ENCODE data around the gene TAX1BP3. TPM values are rescaled to one million over a fixed set of nuclear protein-coding genes. Genes with fewer than 3 reads are reported as not detected.

TAX1BP3 gene
- total RNA-seq, 1 experiment from 2014 or later, result 76.3 TPM

DNA sequence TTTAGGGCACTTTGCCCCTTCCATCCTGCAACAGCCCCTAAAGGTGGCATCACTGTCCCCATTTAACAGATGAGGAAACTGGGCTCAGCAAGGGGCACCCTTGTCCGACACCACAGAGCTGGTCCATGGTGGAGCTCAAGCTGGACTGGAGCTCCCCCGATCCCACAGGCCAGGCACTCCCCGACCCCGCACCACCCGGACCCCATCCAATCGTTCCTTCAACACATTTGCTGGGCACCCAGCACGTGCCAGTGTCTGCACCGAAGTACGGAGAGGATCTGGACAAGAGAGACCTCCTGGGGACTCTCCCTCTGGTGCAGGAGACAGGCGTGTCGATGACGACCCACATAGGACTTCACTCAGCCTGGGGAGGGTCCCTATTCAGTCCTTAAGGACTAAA is 13.7 kb upstream of the TAX1BP3 start:
- Histone ChIP-seq H2BK15ac (ENCODE audit: low read depth, low read length) (no peak overlapping the region), H3K4me1 (ENCODE audit: insufficient read depth, low read length) (no peaks in the 10 kb centered on the region), H3K14ac (ENCODE audit: insufficient read depth, low read length) (no peak overlapping the region), H3K18ac (ENCODE audit: insufficient read length, low read depth, low read length) (no peak overlapping the region), H3K23me2 (ENCODE audit: insufficient read length, low read depth, low read length, poor library complexity, severe bottlenecking) (no peaks in the 10 kb centered on the region), H2BK12ac (ENCODE audit: insufficient read length, low read depth, low read length) (no peak overlapping the region), H2AFZ (ENCODE audit: low read length) (no peak overlapping the region), H3K27ac (ENCODE audit: insufficient read length, low read depth, low read length) (no peak overlapping the region), H3K23ac (ENCODE audit: insufficient read length, low read depth, low read length) (no peak overlapping the region), H2BK120ac (ENCODE audit: low read depth, low read length, poor library complexity, severe bottlenecking) (no peak overlapping the region), H4K20me1 (ENCODE audit: control insufficient read depth, insufficient read depth, insufficient read length) (no peaks in the 10 kb centered on the region), H4K91ac (ENCODE audit: insufficient read length, low read depth, low read length) (no peak overlapping the region), H3K9me3 (ENCODE audit: control insufficient read depth, low read depth, low read length) (no peaks in the 10 kb centered on the region), H3K27me3 (ENCODE audit: insufficient read depth, low read length) (no peaks in the 10 kb centered on the region), H2BK20ac (ENCODE audit: low read depth, low read length, poor library complexity, severe bottlenecking) (no peak overlapping the region), H4K5ac (ENCODE audit: insufficient read length, low read depth, low read length) (no peak overlapping the region), H3K56ac (ENCODE audit: insufficient read length, low read depth, low read length) (no peak overlapping the region), H3K4ac (ENCODE audit: low read depth, low read length) (no peak overlapping the region), H3K9ac (ENCODE audit: extremely low read depth, insufficient read length, low read length) (no peak overlapping the region), H2AK5ac (ENCODE audit: insufficient read length, low read length) (no peak overlapping the region), H3K4me2 (ENCODE audit: insufficient read depth, insufficient read length, low read length) (no peak overlapping the region), H2BK5ac (ENCODE audit: insufficient read length, low read length) (no peak overlapping the region), H4K8ac (replicated peaks; ENCODE audit: insufficient read length, low read depth, low read length) (no peak overlapping the region), H3K79me2 (ENCODE audit: insufficient read depth, low read length) (no peaks in the 10 kb centered on the region), H3K79me1 (ENCODE audit: insufficient read depth, low read depth, low read length, poor library complexity, severe bottlenecking) (no peaks in the 10 kb centered on the region), H3T11ph (ENCODE audit: low read length) (no peak overlapping the region)
- DNase-seq, result peak; percentile 28
- no peak overlapping the region for H3K4me3 Mint-ChIP-seq
- WGBS (ENCODE audit: extremely low coverage, insufficient read length, low lambda C conversion rate), result no CpG with 5 or more reads among the region's 12 CpGs
- H3K9me3 Mint-ChIP-seq, result no peaks in the 10 kb centered on the region
- H3K4me1 Mint-ChIP-seq, result peaks cover 7 to 20% of the 10 kb centered on the region in 2 experiments
- H3K27ac Mint-ChIP-seq, result no peak overlapping the region; a peak in 1 of 7 replicates
- no peaks in the 10 kb centered on the region; a peak in 1 of 7 replicates for H3K36me3 Mint-ChIP-seq (ENCODE audit: insufficient read depth in 1 of 3, low read depth in 3 of 3)
- TF ChIP-seq, protein P1, sequence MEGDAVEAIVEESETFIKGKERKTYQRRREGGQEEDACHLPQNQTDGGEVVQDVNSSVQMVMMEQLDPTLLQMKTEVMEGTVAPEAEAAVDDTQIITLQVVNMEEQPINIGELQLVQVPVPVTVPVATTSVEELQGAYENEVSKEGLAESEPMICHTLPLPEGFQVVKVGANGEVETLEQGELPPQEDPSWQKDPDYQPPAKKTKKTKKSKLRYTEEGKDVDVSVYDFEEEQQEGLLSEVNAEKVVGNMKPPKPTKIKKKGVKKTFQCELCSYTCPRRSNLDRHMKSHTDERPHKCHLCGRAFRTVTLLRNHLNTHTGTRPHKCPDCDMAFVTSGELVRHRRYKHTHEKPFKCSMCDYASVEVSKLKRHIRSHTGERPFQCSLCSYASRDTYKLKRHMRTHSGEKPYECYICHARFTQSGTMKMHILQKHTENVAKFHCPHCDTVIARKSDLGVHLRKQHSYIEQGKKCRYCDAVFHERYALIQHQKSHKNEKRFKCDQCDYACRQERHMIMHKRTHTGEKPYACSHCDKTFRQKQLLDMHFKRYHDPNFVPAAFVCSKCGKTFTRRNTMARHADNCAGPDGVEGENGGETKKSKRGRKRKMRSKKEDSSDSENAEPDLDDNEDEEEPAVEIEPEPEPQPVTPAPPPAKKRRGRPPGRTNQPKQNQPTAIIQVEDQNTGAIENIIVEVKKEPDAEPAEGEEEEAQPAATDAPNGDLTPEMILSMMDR (conservative IDR thresholded peaks at IDR 0.05), result no peak
- H3K27me3 Mint-ChIP-seq (ENCODE audit: low read depth), result peaks cover 4% of the 10 kb centered on the region; the same call in 1 of the 2 replicates
